Coronary artery (tissue), 2 donors: ENCODE measurements around the gene CSTF1.

ENCODE experiments used
- DNase-seq: peaks from one replicate; pipeline ENCODE4 v3.0.0-alpha.2; 2017; ENCODE audit warnings: low spot score
- H3K27ac ChIP-seq, 2 donors: fragments of 200-600 bp; sonication (generic); one replicate each; pipeline ENCODE4 v1.5.1; 2016 to 2019
- H3K4me3 ChIP-seq: fragments of 200-600 bp; sonication (generic); 2 replicates; pipeline ENCODE4 v1.5.1; 2016; ENCODE audit warnings: mild to moderate bottlenecking, moderate library complexity
- CTCF ChIP-seq: fragments of 200-600 bp; sonication (generic); IDR thresholded peaks from one replicate; pipeline ENCODE4 v1.5.1; 2019; ENCODE audit warnings: antibody characterized with exemption

CSTF1 gene

GRCh38 chr20:56380375-56380774 lies 12.1 kb upstream of the CSTF1 start:
- DNase-seq: no peak
- no peak overlapping the region for H3K27ac ChIP-seq
- H3K4me3 ChIP-seq: no peak overlapping the region
- TF ChIP-seq CTCF: no peak

- H3K27ac ChIP-seq: no peak overlapping the region
- no peak overlapping the region for H3K4me3 ChIP-seq
- TF ChIP-seq CTCF: no peak
- no peak for DNase-seq
These were observed 10.9 kb upstream of the CSTF1 start for GRCh38 chr20:56381501-56381900.

DNA sequence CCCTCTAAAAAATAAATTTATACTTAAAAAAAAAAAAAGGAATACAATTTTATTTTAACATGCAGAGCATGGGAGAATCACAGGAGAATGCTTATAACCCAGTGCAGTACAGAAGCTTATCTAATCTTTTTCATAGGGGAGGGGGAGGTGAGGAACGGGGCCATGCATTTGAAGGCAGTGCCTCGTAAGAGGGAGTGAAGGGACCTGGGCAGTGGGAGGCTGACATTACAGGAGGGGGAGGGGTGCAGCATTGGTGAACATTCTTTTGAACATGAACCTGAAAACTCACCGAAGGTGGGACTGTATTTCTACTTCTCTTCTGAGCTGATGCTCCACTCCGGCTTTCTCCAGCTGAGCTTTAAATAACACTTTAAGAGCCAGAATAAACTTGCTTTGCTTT lies 9.7 kb upstream of the CSTF1 start:
- Histone ChIP-seq H3K4me3 (no peak overlapping the region), H3K27ac (no peak overlapping the region)
- DNase-seq: no peak
- no peak for TF ChIP-seq CTCF

DNA sequence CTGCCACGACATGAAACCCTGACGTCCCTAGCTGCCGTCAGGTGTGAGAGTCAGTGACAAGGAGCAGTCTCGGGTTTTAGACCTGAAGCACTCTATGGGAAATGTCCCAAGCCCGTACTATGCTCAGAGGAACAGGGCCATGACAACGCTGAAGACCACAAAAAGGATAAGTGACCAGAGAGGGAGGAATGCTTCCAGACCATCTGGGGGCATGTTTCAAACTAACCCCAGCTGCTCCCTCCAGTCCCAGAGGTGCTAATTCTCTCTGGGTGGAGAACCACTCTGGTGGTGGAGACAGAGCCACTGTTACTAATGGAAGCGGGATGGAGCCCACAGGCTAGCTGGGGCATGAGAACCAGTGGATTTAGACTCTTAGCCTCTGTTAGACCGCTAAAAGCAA lies 9.1 kb upstream of the CSTF1 start:
- TF ChIP-seq CTCF: no peak
- H3K4me3 ChIP-seq: no peak overlapping the region
- no peak overlapping the region for H3K27ac ChIP-seq
- no peak for DNase-seq

DNA sequence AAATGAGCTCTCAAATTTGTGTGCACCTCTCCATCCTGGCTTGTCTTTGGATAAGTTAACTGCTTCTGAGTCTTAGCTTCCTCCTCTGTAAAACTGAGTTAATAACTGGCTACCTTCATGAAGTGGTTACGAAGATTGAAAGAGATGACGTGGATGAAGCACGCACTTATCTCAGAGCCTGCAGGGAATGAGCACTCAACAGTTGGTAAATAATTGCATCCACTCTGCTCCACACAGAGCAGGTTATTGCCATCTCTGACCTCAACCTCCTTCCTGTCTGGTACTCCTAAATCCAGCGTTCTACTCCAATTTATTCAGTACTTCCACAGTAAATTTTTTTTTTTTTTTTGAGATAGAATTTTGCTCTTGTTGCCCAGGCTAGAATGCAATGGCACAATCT lies 7.3 kb upstream of the CSTF1 start:
- Histone ChIP-seq H3K27ac (no peak overlapping the region), H3K4me3 (no peak overlapping the region)
- DNase-seq: no peak
- no peak for TF ChIP-seq CTCF

DNA sequence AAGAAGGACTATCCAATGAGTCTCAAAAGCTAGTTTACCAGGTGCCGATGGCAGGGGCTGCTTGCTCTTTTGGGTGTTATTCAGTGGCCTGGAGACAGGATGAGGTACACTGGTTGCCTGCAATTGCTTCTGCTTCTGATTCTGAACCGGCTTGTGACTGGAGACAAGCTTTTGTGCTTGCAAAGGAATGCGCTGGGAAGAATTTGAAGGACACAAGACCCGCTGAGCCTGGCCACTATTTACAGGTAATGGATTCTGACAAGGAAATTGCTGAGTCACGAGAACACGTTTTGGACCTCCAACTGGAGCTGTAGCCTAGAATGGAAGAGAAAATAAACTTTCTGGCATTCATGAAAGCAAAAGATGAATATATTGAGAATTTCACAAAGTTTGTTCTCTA lies 6.2 kb upstream of the CSTF1 start:
- H3K4me3 ChIP-seq: no peak overlapping the region
- no peak for DNase-seq
- no peak for TF ChIP-seq CTCF
- H3K27ac ChIP-seq: no peak overlapping the region

- DNase-seq: no peak
- H3K4me3 ChIP-seq: no peak overlapping the region
- no peak for TF ChIP-seq CTCF
These were observed 3.6 kb upstream of the CSTF1 start for GRCh38 chr20:56388882-56389281.

More at GRCh38 chr20:56388882-56389281, 3.6 kb upstream of the CSTF1 start:
- no peak overlapping the region for H3K27ac ChIP-seq
